Common myeloid progenitor, CD34-positive (primary cell): Measurements from ENCODE around the gene ZNF594.
"Not testable (repeated sequence)": the region's sequence is repeated elsewhere in the genome, so short reads cannot be mapped to it uniquely, and the experiment has no call there.

Source experiments
- CTCF ChIA-PET: fragments of 350-600 bp; sonication (Branson Sonifier 250); formaldehyde crosslinking; loops from one replicate; lab custom pipeline; 2021; ENCODE audit warnings: antibody characterized with exemption; lab: Charles Lee
- POLR2A ChIA-PET: fragments of 350-600 bp; sonication (Branson Sonifier 250); formaldehyde crosslinking; loops from one replicate; lab custom pipeline; 2021; ENCODE audit warnings: antibody characterized with exemption; lab: Charles Lee
- DNase-seq, 3 donors: peaks; one replicate each; pipeline versions ENCODE4 v3.0.0 to v3.0.0-alpha.2; 2013
- H3K27ac ChIP-seq, 2 experiments: 1 replicate in 1 of 2; 2 replicates in 1 of 2; pipeline ENCODE4 v1.7.0; 2013; ENCODE audit warnings: inconsistent platforms in 2 of 2, low read length in 2 of 2, mild to moderate bottlenecking in 2 of 2, low read depth in 1 of 2, moderate library complexity in 1 of 2; ENCODE audit not compliant: severe bottlenecking in 2 of 2, insufficient read depth in 1 of 2, poor library complexity in 1 of 2
- H3K27me3 ChIP-seq, 5 experiments: replicated peaks in 2 of 5; 1 replicate in 3 of 5; 2 replicates in 2 of 5; pipeline versions ENCODE4 v1.6.1 to v1.7.0; 2013; ENCODE audit warnings: low read length in 4 of 5, mild to moderate bottlenecking in 2 of 5, moderate library complexity in 2 of 5, inconsistent platforms in 1 of 5; ENCODE audit not compliant: insufficient read depth in 5 of 5, control insufficient read depth in 4 of 5
- H3K36me3 ChIP-seq, 4 experiments: 1 replicate in 2 of 4; 2 replicates in 2 of 4; pipeline versions ENCODE4 v1.6.1 to v1.7.0; 2013; ENCODE audit warnings: low read length in 3 of 4, control low read depth in 1 of 4, mild to moderate bottlenecking in 1 of 4; ENCODE audit not compliant: control insufficient read depth in 4 of 4, insufficient read depth in 4 of 4
- H3K4me1 ChIP-seq, 4 experiments: 1 replicate in 3 of 4; 2 replicates in 1 of 4; pipeline versions ENCODE4 v1.6.1 to v1.7.1; 2013; ENCODE audit warnings: low read length in 3 of 4, mild to moderate bottlenecking in 3 of 4, control low read depth in 1 of 4, inconsistent platforms in 1 of 4, moderate library complexity in 1 of 4; ENCODE audit not compliant: control insufficient read depth in 4 of 4, insufficient read depth in 4 of 4; ENCODE audit errors: control extremely low read depth in 1 of 4
- H3K4me3 ChIP-seq, 7 experiments: 1 replicate in 4 of 7; 2 replicates in 3 of 7; pipeline versions ENCODE4 v1.5.1 to v1.7.0; 2013; ENCODE audit warnings: mild to moderate bottlenecking in 7 of 7, low read length in 6 of 7, moderate library complexity in 6 of 7, inconsistent platforms in 2 of 7, low read depth in 2 of 7, control low read depth in 1 of 7; ENCODE audit not compliant: insufficient read depth in 4 of 7, control insufficient read depth in 1 of 7; ENCODE audit errors: extremely low read depth in 1 of 7
- H3K9me3 ChIP-seq, 5 experiments: 1 replicate in 4 of 5; 2 replicates in 1 of 5; pipeline versions ENCODE4 v1.6.1 to v1.7.1; 2013; ENCODE audit warnings: low read length in 4 of 5, mild to moderate bottlenecking in 2 of 5, inconsistent platforms in 1 of 5, low read depth in 1 of 5, moderate library complexity in 1 of 5; ENCODE audit not compliant: control insufficient read depth in 4 of 5, insufficient read depth in 2 of 5; ENCODE audit errors: control extremely low read depth in 1 of 5
- WGBS: methylation state at CpG from one replicate; pipeline ENCODE4 v1.1.5; 2013; ENCODE audit not compliant: insufficient coverage; 5-methylcytosine and 5-hydroxymethylcytosine counted together

The ZNF594 gene

DNA sequence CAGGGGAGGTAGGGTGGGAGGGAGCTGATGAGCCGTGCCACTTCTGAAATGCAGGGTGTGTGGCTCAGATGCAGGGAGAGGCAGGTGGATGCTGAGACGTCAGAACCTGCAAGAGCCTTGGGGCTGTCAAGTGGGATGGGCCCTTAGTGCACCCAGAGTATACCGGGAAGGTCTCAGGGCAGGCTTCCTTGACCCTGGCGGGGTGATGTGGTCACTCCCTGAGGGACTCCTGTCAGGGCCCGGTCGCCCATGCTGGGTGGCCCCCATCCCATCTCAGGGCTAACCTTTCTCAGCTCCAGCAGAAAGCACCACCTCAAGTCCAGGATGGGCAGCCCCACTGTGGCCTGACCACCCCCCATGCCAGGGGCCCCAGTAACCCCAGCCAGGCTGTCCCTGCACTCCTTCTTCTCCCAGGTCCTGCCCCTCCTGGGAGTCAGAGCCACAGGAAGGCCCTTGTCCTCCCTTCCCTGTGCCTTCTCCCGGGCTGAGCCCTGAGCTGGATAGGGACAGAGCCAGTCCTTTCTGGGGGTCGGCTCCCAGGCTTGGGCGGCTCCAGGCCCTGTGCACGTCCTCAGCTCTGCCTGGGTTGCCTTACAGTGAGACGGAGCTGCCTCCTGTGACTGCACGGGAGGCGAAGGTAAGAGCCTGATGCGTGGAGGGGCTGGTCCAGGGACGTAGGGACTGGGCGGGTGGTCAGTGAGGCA, 59.7 kb downstream of the ZNF594 start:
- WGBS, result 93% methylated on average over 15 of the region's 16 CpGs
- H3K36me3 ChIP-seq, POLR2A ChIA-PET, CTCF ChIA-PET, H3K4me1 ChIP-seq, H3K9me3 ChIP-seq, DNase-seq, H3K4me3 ChIP-seq, H3K27ac ChIP-seq, H3K27me3 ChIP-seq: not testable (repeated sequence)

DNA sequence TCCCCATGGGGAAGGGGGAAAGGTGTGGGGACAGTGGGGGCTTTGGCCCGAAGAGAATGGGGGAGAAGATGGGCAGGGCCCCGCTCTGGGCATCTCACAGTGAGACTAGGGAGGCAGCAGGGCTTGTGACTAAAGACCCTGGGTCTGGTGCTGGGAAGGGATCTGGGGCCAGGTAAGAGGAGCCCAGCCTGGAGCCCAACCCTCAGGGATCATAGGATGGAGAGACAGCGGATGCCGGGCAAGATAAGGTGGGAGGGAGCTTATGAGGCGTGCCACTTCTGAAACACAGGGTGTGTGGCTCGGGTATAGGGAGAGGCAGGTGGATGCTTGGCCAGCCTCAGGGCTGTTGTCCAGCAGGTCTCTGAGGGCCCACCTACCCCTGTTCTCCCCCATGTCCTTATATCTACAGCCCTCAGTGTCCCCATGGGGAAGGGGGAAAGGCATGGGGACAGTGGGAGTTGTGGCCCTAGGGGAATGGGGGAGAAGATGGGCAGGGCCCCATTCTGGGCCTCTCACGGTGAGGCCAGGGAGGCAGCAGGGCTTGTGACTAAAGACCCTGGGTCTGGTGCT, 60.4 kb downstream of the ZNF594 start:
- Histone ChIP-seq H3K27me3 (peaks cover 0 to 1% (median 0%) of the 10 kb centered on the region in 5 experiments), H3K36me3 (no peaks in the 10 kb centered on the region), H3K4me3 (no peak overlapping the region), H3K27ac (no peak overlapping the region), H3K4me1 (no peaks in the 10 kb centered on the region), H3K9me3 (no peaks in the 10 kb centered on the region)
- CTCF ChIA-PET, result no interaction called here
- POLR2A ChIA-PET, result no interaction called here
- DNase-seq, result no peak
- 100% methylated on average over 5 of the region's 7 CpGs for WGBS

DNA sequence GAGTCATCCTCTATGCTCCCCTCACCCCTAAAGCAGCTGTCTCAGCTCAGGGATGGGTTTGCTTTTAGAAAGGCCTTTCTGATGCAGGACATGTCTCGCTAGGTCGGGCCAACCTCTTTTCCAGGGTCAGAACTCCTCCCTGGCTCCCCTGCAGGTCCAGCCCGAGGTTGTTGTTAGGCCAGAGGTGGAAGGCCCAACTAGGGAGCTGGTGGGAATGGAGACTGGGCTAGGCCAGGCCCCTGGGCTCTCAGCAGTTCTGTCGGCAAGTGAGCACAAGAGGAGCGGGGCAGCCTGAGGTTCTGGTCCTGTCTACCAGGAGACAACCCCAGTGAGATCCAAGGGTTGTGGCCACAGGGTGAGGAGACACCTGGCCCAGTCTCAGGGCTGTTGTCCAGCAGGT, 61.0 kb downstream of the ZNF594 start:
- H3K9me3 ChIP-seq, H3K27ac ChIP-seq, H3K27me3 ChIP-seq, CTCF ChIA-PET, H3K4me3 ChIP-seq, POLR2A ChIA-PET, DNase-seq, H3K36me3 ChIP-seq, H3K4me1 ChIP-seq: not testable (repeated sequence)
- WGBS, result 100% methylated on average over 1 of the region's 5 CpGs

DNA sequence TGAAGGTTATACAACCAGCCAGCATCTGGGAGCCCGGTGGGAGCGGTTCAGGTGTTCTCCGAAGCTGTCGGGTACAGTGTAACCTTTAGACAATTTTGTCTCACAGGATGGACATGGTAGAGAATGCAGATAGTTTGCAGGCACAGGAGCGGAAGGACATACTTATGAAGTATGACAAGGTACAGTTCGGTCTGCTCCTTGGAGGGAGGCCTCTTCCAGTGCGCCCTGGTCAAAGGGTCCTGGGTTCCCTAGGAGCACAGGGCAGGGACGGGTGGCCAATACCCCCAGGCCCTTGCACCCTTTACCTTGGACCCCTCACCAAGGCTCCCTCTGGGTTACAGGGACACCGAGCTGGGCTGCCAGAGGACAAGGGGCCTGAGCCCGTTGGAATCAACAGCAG, 61.4 kb downstream of the ZNF594 start:
- H3K4me3 ChIP-seq, H3K36me3 ChIP-seq, POLR2A ChIA-PET: not testable (repeated sequence)

DNA sequence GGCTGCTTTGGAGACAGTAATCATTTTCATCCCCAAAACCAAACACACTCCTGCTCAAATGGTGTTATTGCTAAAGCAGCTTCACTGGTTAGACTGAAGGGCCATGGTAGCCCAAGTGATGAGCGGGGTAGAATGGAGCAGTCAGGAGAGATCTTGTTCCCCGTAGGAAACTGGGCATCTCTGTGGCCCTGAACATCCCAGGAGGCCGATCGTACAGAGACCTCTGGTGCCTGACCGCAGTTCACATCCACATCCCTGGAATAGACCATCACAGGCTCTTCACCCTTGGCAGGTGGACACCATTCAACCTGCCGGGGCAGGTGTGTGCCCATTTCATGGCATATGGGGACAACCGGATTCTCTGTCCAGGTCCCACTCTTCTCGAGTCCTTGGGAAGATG, 61.9 kb downstream of the ZNF594 start:
- POLR2A ChIA-PET, H3K27me3 ChIP-seq, H3K27ac ChIP-seq, H3K36me3 ChIP-seq, CTCF ChIA-PET, H3K4me1 ChIP-seq, H3K4me3 ChIP-seq, H3K9me3 ChIP-seq, DNase-seq: not testable (repeated sequence)
- WGBS, result 99% methylated on average over 8 of the region's 8 CpGs

More for the DNA sequence above, 61.4 kb downstream of the ZNF594 start:
- H3K27ac ChIP-seq, CTCF ChIA-PET, DNase-seq, H3K27me3 ChIP-seq, H3K4me1 ChIP-seq, H3K9me3 ChIP-seq: not testable (repeated sequence)
- WGBS, result 98% methylated on average over 10 of the region's 10 CpGs
